NCI-H2107 (cell line): ENCODE results near the gene AFDN.

Source experiments
- DNase-seq: peaks from one replicate; lab custom pipeline; 2025; lab: John Stamatoyannopoulos, UW

The AFDN gene

DNA sequence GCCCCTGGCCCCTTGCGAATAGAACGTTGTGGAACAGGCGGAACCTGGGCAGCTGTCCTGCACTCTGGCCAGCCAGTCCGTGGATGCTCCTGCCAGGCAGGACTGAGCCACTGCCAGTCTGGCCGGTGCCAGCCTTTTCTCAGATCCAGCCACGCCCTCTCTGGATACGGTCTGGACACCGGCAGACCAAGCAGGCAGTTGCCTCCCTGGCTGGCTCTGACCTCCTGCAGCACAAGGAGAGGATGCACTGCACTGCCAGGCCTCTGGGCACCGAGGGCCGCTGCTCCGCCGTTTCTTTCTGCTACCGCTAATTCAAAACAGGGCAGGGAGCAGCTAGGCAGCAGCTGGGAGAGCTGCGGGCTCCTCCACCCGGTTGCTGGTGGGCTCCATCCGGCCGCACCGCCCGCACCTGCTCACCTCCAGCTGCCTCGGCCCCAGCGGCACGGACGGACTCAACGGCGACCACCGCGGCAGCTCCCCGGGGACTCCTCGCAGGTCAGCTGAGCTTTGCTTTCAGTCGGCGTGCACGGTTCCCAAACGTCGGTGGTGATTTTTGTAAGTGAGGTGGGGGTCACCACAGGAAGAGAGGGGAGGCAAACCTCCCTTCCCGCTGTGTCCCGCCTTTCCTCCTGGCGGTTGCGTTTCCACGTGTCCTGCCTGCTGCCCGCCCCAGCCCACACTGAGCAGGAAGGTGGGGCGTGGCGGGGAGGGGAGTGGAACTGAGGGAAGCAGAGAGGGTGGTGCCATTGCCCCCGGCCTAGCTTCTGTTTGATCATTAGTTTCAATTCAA is 30.3 kb upstream of the AFDN start:
- DNase-seq, result no peak

DNA sequence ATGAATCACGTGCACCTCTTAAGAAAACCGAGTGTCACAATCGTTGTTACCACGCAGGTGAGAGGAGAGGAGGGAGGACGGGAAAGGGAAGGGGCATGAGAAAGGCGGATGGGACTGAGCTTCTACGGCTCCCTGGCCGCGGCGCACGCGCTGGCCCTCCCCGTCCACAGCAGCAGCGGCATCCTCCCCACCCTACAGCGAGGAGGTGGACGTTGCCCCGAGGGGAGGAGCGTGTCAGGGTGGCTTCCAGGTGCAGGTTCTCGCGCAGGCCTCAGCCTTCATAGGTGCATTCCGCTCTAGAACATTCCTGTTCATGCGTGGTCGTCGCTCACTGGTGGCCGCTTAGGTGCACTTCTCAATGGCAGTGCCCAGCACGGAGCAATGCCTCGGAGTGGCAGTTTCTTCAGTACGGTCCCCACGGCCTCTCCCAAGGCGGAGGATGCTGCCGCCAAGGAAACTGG is 29.7 kb upstream of the AFDN start:
- no peak for DNase-seq

DNA sequence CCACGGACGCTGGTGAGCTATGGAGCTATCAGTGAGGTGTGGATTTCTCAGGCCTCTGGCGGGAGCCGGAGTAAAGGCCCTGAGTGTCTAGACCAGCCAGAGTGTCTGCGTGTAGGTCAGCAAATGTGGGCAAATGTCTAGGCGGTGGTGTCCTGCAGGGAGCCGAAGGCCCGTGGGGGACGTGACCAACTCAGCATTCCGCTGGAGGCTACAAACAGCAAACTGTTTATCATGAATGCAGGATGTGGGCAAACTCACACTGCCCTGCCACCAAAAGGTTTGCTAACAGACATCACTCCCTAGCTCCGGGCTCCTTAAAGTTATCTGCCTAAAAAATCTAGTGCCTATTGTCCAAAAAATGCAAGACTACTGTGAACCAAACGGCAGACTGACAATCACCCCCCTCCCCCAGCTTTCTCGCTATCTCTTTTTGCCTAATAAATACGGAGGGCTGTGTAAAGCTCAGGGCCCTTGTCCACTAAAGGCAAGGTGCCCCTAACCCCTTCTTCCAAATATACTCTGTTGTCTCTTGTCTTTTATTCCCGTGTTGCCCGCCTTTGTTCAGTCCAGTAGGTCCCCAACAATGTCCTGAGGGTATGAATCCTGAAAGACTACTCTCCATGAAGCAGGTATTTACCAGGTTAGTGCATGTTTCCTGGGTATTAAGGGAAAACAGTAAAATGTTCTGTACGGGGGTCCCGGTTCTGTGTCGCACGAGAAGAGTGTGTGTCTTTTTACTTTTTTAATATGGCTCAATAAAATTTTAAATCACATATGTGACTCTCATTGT is 29.0 kb upstream of the AFDN start:
- DNase-seq, result no peak

DNA sequence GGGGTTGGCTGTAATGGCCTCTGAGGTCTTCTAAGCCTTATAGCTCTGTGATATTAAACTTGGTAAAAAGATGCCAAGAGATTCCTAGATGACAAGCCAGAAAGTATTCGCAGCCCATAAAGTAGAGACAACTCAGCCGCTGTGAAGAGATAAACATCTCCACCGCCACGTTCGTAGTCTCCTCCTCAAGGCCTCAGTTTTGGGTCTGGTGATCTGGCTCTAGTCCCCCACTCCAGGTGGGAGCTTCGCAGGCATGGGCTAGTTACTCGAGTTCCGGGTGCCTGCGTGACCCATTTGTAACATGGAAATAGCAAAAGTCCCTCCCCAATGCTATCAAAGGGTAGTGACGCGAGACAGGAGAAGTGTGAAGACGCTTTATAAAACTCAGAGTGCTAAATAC is 28.3 kb upstream of the AFDN start:
- DNase-seq, result no peak

DNA sequence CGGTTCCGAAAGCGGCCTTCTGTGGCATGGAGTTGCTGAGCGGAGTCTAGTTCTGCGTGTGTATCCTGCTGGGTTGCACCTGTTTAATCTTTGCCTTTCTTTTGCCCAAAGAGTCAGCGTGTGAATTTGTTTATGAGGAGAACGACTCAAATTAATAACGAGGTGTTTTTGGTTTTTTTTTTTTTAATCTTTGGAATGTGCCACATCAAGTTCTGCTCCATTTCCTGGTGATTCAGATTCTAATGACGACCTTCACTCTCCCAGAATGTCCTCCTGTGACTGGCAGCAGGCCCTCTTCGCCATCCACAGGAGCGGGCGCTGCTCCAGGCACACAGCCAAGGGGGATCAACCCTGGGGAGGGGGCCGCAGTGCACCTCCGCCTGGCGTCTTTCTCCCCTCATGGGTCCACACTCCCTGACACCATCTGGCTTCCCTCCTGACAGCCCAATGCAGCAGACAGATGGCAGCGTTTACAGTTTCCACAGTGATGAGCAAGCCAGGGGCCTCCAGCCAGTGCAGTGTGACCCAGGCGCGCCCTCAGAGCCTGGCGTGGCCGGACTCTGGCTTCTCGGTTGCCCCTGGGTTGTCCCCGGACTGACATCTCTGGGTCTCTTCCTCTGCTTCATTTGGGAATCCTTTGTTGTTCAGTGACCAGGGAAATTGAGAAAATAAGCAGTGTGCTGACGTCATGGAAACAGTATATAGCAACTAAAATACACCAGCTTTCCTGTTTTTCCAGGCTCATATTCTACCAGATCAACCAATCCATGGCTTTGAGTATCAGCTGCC is 27.5 kb upstream of the AFDN start:
- DNase-seq, result no peak

DNA sequence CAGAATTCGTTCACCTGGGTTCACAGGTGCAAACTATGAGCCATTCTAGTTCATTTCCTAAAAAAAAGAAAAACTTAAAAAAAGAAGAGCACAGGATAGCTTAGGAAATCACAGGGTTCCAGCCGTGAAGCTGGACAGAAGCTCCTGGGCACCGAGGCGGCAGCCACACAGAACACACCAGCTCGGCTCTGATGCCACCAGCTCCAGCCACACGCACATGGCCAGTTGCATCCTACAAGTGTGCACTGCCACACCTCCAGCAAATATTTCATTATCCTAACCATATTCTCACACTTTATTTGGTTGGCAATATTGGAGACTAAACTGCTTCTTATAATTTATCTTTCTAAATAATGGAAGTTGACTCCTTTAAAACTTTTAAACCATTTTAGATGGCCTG is 26.2 kb upstream of the AFDN start:
- DNase-seq, result no peak

DNA sequence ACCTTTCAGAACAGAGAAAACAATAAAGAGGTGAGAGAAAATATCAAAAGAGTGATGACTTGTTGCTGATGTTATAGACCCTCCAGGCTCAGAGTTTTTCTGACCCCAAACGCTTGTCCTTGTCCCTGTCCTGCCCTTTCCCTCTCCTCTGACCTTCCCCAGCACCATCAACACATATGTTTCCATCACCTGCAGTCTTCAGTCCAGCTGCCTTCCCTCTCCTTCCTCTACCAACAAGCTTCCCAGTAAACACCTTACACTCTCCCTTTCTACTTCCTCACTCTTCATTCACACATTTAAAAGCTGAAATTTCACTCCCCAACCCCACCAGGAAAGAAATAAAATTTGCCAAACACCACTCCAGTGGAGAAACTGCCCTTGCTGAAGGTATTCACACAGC is 25.4 kb upstream of the AFDN start:
- no peak for DNase-seq

DNA sequence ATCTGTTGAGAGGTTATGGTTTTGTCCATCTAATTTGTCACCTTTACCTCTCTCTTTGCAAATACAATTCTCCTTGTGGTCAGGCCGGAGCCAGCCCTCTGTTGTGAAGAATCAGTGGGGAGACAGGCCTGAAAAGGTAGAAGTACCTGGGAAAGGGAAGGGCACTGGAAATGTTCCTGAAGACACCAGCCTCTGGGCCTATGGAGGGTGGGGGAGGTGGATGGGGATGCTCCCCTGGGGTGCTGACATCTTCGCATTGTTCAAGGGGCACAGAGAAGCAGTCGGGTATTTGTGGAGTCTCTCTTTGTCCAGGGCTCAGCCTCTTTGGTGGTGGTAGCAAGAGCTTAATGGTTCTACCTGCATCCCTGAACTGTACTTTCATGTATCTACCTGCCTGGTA is 24.4 kb upstream of the AFDN start:
- DNase-seq, result no peak

DNA sequence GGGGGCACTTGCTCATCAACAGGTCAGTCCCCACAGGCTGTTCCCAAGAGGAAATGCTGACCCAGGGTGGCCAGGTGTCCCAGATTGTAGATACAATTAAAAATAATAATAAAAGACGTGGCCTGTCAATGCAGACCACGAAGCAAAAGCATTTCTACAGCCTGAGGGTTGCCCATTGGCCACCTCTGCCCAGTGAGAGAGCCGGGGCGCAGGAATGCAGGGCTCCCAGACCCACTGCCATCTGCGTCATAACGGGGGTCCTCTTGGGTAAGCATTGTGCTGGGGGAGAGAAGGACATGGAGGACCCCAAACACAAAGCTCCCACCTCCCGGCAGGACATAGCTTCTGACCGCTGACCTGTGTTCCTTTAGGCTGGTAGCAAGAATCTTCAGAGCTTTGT is 22.9 kb upstream of the AFDN start:
- no peak for DNase-seq

DNA sequence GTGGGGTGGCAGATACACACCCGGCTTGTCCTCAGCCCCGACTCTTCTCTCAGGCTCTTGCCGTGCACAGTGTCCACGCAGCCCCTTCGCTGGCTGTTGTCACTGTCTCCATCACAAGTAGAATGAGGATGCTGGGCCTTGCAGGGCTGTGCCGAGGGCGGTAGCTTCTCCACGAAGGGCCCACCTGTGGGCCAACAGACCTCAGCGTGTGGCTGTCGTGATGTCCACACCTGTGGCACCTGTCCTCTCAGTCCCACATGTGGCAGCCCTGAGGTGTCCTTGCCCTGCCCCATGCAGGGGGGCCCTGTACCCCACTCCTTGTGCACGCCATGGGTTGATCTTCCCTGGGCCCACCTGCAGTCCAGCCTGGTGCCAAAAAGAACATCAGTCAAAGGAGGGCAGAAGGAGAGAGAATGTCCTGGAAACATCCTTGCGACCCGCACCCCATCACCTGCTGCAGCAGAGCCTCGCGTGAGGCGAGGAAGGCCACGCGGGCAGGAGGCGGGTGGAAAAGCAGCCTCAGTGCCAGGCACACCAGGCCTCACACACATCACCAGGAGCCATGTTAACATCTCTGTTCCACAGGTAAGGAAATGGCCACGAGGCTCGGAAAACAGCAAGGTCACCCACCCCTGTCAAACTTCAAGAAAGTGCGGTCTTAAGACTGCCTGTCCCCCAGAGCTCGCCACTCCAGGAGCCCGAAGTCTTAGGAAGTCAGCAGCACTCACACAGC is 22.3 kb upstream of the AFDN start:
- no peak for DNase-seq

DNA sequence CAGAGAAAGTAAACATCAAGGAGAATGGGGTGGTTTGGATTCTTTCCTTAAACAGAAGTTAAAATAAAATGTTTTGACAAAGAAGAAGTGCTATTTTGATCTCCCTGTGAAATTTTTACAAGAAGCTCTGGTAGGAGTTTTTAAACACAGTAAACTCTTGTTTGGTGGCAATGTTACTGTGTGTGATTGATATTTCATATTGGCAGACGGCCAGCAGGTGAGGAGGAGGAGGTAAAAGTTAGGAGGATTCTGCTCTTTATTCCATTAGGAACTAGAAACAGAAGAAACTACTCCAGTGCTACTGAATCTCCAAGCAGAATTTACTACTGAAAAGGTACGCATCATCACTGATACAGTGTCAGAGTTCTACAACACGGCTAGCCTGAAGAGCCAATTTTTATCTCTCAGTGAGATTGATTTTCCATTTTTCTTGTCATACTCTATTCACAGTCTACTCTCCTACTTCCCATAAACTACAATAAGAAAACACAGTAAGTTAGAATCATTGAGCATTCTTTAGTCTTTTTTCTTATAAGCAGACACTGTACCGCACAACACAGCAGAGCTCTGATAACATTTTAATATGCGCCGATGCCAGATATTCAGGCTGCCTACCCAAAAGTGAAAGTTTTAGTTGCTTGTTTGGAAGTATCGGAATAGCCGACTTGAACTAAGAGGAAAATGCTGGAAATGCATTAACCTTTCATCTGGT is 21.2 kb upstream of the AFDN start:
- DNase-seq, result no peak

DNA sequence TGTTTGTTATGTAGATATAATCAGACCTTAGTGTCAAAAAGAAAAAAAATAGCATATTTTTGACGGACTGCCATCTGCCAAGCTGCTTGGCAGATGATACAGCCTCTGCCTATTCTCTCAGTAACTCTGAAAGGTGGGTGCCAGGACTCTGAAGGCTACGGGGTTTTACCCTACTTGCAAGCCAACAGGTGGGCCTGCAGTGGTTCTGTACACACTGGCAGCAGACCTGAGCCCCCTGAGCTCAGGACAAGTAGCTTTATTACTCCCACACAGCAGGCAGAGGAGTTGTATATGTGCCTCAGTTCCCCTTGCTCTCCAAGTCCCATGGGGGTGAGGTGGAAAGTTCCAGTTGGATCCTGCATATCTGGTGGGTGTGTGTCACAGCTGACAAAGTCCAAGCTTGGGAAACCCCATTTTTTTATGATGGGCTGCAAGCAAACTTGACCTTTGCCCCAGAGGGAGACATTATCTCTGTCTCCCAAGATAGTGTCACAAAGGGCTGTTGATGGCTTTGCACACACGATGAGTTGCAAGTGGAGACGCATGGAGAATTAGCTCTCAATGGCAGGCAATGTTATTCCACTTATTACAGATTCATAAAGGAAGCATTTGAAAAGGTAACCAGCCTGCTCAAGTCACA is 20.5 kb upstream of the AFDN start:
- no peak for DNase-seq

DNA sequence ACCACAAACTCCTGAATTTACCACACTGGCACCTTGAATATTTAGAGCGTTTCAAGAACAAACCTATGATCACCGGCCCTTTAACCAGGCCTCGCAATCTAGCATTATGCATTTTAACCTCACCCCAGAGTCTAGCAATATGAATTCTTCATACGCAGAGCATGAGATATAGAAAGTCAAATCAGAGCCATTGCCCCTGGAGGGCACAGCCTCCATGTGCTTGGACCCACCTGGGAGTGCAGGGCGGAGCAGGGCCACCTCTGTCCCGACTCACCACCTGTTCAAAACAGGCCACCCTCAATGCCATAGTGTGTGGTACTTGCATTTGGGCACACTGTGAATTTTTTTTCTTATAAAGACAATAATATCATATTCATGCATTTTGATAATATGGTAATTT is 19.5 kb upstream of the AFDN start:
- no peak for DNase-seq

DNA sequence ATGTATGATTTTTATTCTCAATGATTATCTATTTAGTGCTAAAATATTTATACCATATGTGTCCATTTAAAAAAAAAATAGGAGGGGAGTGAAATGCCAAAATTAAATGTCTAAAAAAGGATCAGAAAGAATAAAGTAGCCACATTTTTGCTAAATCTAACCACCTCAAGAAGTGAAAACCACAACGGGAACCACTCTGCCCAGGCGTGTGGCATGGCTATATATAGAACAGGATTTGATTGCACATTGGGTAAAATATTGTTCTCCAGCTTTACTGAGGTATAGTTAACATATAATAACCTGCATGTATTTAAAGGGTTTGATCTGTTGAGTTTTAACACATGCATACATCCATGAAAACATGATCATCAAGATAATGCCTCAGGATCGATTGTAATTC is 19.0 kb upstream of the AFDN start:
- DNase-seq, result no peak

DNA sequence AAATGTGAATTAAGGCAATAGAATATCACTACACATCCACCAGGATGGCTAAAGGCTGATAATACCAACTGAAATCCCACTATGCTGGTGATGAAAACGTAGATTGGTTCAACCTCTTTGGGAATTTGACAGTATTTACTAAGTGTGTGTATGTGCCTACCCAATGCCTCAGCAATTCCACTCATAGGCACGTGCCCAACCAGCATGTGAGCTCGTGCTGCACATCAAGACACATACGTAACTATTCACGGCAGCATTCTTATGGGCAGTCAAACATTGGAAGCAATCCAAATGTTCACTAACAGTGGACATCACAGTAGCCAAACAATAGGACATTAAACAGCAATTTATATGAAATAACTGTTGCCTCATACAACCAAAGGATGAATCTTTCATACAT is 15.7 kb upstream of the AFDN start:
- DNase-seq, result no peak

DNA sequence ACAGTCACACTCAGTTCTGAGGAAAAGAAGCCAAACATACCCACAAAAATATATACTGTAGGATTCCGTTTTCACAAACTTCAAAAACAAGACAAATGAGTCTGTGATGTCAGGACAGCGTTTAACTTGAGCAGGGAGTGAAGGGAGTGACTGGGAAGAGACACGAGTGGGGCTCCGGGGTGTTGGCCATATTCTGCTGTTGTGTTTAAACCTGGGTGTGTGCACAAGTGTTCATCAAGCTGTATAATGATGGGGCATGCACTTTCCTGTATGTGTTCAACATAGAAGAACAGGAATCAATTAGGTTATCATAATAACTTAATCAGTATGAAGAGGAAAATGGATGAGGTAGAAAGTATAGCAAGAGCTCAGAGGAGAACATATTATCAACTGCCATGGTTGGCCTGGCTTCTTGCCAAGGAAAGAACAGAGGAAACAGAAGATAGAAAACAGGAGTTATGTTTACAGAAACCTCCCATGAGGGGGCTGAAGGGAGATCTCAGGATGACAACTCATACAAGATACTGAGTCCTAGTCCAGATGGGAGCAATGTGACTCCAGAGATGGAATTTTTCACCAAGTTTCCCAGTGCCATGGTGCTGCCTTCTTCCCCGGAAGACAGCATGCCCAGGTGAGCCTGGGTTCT is 15.1 kb upstream of the AFDN start:
- DNase-seq, result no peak

DNA sequence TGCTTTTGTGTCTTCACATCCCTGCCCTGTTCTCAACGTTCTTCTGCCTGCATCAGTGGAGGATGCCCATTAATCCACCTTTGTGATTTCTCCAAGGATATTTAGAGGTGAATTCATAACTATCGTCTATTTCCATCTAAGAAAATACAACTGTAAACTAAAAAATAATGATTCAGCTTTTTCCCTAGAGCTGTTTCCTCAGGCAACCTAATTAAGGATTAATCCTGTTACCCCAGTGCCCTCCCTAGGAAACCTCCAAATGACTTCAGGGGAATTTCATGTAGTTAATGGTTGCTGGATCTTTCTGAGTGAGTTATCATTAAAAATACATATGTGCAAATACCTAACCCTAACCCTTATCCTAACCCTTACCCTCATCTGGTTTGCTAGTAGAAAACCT is 14.6 kb upstream of the AFDN start:
- DNase-seq, result no peak

DNA sequence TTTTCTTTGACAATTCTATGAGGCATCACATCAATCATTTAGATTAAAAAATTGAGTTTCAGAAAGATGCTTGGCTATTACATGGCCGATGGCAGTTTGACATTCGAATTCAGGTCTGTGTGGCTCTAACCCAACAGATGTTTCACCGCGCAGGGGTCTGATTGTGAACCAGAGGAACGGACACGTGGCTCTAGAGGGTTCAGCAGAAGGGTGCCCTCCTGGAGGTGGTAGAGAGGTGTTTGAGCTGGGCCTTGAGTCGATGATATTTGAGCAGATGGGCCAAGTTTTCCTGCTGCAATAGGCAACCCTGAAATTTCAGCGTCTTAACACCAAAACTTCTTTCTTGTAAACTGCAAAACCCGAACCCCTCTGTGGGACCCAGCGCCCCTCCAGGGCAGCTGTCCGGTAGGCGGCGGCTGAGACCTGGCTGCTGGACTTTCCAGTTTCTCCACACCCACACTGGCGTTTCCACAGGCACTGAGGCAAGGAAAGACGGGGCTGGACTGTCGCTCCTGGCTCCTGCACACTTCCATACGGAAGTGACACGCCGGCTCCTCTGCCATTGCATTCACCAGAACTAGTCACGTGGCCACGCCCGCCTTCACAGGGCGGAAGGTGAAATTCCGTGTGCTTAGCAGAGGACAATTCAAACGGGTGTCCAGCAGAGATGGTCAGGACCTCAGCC is 11.3 kb upstream of the AFDN start:
- no peak for DNase-seq

DNA sequence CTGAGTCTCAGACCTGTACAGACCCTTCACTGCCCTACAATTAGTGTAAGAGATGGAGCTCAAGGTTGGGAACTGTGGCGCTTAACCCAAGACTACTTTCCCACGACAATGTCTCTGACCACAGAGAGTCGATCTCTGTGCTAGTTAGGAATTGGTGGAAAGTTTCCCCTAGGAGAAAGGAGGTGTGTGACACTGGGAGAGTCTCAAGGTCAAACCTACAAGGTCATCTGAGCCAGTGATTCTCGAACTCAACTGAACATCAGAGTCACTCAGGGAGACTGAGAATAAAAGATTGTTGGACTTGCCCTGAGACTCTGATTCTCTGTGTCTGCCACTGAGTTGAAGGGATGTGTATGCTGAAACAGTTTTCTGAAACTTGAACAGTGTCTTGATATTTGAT is 9.7 kb upstream of the AFDN start:
- DNase-seq, result no peak

DNA sequence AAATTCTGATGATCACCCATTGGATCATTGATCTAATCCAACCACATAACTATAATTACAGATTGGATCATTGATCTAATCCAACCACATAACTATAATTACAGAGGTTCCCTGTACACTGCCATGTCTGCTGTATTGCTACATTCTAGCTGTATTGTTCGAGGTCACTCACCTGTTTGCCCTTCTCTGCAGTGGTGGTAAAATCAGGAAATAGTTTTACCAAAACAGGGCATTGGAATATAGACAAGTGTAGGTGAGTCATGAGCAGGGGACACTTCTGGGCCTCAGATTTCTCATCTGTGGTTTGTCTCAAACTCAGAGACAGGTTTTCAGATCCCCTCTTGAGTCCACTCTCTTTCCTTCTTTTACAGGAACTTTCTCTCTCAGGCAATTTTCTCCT is 9.0 kb upstream of the AFDN start:
- DNase-seq, result no peak
